Gastrocnemius medialis (tissue), 4 donors: ENCODE measurements around the gene FAT4.

Experiments used
- CTCF ChIP-seq, 5 experiments: fragments of 450-650 bp in 3 of 5; fragments of 200-600 bp in 2 of 5; sonication (generic) in 2 of 5; IDR thresholded peaks in 4 of 5; conservative IDR thresholded peaks in 1 of 5; 1 replicate in 4 of 5; 2 replicates in 1 of 5; pipeline ENCODE4 v1.5.1; 2016 to 2019; ENCODE audit warnings: antibody characterized with exemption in 5 of 5, mild to moderate bottlenecking in 3 of 5, moderate library complexity in 3 of 5
- POLR2A ChIP-seq, 2 donors: fragments of 450-650 bp; IDR thresholded peaks; one replicate each; pipeline ENCODE4 v1.6.1; 2017; ENCODE audit warnings: antibody characterized with exemption in 2 of 2, mild to moderate bottlenecking in 2 of 2, moderate library complexity in 2 of 2

GRCh38 chr4:125265846-125266245 lies 48.9 kb upstream of the FAT4 start:
- no peak for TF ChIP-seq CTCF (IDR thresholded peaks at IDR 0.05 in 4 of 5, conservative IDR thresholded peaks at IDR 0.05 in 1 of 5)
- no peak for TF ChIP-seq POLR2A (IDR thresholded peaks at IDR 0.05)
